Nucleus accumbens (tissue), 56 donors: Measurements from ENCODE around the gene GPANK1.

ENCODE experiments used
- DNase-seq, 56 donors: peaks; one replicate each; lab custom pipeline; 2025; lab: John Stamatoyannopoulos, UW

GPANK1 gene

DNA sequence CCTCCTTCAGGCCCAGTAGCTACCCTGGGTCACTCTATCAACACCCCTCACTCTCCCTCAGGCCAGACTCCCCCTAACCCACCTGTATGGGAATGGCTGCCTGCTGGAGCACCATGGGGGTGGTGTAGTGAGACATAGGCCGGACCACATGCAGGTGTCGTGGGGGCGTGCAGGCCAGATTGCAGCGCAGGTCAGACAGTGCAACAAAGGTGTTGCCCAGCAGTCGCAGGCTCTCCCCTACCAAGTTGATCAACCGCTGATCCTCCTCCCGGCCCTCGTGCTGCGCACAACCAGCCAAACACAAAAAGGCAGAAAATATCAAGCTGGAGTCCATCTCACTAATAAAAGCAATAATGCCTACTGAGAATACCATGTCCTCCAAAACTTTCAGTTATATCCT is 19.5 kb downstream of the GPANK1 start:
- DNase-seq, result no peak

DNA sequence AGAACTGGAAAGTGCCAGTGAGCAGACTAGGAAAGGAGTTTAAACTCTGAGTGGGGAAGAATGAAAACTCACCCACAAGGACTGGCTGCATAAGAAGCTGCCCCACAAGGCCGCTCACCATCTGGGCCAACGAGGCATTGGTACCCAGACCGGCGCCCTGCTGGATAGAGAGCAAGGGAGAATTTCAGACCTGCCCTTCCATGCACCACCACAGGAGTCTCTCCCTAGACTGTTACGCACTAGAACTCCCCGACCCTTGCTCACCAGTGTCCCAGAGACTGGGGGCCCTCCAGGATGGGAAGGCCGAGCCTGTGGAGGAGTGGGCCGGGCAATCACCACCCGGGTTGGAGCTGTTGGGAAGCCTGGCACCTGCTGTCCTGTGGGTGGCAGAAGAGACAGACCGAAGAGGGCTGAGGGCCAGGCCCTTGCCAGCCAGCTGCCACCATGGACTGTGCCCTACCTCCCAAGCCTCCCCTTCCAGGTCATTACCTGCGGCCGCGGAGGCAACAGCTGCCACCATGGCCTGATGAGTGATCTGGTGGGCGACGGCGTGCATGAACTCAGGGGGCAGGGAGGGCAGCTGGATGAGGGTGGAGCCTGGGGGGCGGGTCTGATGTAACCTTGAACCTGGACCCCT is 20.9 kb downstream of the GPANK1 start:
- DNase-seq, result no peak

DNA sequence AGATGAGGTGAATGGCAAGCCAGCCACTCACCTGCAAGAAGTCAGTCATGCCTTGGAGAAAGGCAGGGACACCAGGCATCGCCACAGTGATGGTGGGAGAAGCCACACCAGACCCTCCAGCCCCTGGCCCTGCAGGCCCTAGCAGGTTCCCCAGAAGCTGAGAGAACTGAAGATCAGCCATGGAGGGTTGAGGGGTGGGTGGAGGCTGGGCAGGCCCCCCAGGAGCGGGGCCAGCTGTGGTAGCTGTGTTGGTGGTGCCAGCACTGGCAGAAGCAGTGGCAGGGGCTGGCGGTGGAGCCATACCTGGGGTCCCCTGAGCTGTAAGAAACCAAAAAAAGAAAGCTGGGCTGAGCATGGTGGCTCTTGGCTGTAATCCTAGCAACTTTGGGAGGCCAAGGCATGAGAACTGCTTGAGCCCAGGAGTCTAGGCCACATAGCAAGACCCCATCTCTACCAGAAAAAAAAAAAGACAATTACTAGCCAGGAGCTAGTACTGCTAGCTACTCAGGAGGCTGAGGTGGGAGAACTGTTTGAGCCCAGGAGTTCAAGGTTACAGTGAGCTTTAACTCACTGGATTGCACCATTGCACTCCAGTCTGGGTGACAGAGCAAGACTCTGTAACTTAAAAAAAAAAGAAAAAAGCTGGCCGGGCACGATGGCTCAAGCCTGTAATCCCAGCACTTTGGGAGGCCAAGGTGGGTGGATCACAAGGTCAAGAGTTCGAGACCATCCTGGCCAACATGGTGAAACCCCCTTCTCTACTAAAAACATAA is 21.8 kb downstream of the GPANK1 start:
- no peak for DNase-seq

DNA sequence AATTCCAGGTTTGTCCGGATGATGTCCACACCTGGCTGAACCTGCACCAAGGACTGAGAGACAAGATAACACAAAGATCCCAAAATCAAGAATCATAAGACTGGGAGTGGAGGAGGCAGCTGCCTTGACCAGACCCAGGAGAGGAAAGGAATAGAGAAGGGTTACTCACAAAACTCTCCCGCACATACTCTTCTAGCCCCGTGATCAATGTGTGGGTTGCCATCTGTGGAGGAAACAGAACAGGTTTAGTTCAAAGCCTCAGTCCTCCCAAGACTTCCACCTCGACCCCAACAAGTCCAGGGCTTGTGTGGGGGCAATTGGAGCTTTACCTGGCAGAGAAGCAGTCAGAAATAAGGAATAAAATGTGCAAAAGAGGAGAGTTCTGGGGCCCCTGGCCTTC is 23.4 kb downstream of the GPANK1 start:
- no peak for DNase-seq

DNA sequence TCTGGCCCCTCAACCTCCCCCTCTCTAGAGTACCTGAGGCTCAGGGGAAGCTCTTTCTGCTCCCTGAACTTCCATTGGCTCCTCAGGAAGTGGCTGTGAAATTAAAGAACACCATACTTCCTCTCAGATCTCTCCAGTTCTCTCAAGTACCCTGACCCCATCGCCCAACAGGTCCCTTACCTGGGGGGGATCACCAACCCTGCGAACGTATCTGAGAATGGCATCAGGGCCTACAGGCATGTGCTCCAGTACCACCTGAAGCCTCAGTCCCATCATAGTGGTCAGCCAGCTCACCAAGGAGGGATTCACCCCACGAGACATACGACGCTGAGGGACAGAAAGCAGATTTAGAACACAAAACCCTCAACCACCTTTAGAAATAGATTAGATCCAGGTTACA is 24.2 kb downstream of the GPANK1 start:
- no peak for DNase-seq

DNA sequence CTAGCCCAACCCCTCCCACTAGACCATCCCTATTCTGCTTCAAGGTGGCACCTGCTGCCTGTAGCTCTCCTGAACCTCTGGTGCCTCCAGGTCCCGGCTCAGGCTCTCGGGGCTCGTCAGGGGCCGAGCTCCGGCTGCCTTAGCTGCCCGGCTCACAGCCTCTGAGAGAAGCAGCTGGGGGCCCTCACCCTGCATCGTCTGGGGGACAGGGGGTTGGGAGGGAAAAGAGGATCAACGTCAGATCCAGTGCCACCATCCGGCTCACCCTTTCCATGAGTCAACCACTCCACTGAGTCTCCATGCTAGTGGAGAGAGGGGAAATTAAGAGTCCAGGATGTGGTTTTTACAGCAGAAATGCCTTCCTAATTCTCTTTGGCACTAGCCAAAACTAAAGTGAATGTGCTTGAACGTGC is 25.3 kb downstream of the GPANK1 start:
- DNase-seq, result no peak

DNA sequence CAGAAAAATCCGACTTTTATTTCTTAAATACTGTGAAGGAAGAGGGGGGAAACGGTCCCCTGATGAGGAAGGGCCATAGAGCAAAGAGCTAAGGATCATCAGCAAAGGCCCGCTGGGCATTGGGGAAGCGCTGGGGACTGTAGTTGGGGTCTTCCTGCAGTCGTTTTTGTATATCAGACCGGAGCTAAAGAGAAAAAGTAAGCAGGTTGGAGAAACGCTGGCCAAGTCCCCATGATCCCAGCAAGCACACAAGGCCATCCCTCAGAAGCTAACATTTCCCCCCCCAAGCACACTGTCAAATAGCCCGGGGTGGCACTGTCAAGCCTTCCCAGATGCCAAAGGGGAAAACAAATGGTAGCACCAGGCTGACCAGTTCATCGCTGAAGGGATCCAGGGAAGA is 25.8 kb downstream of the GPANK1 start:
- no peak for DNase-seq

DNA sequence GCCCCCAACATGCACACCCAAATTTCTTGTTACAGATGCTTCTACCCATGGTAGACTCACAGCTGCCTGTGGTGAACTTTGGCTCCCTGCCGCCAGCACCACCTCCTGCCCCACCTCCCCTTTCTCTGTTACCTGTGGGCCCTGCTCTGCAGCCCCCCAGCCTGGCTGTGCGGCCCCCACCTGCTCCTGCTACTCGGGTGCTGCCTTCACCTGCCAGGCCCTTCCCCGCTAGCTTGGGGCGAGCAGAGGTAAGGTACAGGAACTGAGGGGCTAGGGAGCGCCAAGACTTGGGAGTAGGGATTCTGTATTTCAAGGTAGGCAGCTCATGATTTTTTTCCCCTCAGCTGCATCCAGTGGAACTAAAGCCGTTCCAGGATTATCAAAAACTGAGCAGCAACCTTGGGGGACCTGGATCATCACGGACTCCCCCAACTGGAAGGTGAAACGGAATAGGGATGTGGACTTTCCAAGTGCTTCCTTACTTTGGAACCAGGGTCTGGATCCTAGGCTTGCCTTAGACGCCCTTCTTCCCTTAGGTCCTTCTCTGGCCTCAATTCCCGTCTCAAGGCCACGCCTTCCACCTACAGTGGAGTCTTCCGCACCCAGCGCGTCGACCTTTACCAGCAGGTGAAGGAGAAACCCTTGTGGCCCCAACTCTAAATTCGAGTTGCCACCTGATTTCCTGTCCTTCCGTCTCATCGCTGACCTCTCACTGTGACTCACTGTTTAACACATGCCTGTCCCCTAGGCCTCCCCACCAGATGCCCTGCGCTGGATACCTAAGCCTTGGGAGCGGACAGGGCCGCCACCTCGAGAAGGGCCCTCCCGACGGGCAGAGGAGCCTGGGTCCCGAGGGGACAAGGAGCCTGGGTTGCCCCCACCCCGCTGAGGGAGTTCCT is 27.9 kb downstream of the GPANK1 start:
- no peak for DNase-seq

DNA sequence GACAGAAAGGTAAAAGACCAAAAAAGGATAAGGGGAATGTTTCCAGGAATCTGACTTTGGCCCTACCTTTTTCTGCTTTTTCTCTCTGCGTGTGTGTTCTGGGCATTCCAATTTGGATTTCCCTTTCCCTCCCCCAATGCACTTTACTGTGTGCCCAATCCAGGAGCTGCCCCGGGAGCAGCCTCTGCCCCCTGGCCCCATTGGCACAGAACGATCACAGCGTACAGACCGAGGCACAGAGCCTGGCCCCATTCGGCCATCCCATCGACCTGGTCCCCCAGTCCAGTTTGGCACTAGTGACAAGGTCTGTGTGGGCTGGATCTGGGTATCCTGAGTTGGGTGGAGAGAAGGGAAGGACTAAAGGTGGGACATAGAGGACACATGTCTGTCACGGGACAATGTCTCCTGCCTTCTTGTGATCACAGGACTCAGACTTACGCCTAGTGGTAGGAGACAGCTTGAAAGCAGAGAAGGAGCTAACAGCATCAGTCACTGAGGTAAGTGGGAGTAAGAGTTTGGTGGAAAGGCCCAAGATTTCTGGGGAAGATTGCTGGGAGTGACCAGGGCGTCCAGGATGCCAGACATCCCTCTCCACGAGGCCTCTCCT is 29.7 kb downstream of the GPANK1 start:
- no peak for DNase-seq

DNA sequence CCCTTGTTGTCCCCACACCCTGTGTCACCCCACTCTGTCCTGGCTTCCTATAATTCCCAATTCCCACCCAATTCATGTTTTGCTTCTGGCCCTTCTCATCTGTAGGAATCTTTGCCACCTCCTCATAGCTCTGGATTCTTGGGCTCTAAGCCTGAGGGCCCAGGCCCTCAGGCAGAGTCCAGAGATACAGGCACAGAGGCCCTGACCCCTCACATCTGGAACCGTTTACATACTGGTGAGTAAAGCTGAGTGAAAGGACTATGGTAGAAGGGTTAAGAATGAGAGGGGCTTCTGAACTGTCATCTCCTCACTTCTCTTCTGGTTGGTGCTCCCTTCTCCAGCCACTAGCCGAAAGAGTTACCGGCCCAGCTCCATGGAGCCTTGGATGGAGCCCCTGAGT is 30.7 kb downstream of the GPANK1 start:
- no peak for DNase-seq

DNA sequence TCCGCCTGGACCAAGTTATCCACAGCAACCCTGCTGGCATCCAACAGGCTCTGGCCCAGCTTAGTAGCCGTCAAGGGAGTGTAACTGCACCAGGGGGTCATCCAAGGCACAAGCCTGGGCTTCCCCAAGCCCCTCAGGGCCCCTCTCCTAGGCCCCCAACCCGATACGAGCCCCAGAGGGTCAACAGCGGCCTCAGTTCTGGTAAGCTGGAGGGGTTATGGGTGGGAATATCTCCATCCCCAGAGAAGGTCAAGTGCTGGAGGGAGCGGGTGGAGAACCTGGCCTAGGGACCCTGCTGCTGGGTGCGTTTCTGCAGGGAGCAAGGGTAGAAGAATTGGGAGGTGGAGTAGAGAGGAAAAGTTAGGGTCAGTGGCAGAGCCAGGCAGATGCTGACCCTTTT is 31.4 kb downstream of the GPANK1 start:
- DNase-seq, result no peak

DNA sequence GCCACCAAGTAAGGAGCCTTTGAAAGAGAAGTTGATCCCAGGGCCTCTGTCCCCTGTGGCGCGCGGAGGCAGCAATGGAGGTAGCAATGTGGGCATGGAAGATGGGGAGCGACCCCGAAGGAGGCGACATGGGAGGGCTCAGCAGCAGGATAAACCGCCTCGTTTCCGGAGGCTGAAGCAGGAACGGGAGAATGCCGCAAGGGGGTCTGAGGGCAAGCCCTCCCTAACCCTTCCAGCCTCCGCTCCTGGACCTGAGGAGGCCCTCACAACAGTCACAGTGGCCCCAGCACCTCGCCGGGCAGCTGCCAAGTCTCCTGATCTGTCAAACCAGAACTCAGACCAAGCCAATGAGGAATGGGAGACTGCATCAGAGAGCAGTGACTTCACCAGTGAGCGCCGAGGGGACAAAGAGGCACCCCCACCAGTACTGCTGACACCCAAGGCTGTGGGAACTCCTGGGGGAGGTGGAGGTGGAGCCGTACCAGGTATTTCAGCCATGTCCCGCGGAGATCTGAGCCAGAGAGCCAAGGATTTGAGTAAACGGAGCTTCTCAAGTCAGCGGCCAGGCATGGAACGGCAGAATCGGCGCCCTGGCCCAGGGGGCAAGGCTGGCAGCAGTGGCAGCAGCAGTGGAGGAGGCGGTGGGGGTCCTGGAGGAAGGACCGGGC is 32.4 kb downstream of the GPANK1 start:
- DNase-seq, result no peak

DNA sequence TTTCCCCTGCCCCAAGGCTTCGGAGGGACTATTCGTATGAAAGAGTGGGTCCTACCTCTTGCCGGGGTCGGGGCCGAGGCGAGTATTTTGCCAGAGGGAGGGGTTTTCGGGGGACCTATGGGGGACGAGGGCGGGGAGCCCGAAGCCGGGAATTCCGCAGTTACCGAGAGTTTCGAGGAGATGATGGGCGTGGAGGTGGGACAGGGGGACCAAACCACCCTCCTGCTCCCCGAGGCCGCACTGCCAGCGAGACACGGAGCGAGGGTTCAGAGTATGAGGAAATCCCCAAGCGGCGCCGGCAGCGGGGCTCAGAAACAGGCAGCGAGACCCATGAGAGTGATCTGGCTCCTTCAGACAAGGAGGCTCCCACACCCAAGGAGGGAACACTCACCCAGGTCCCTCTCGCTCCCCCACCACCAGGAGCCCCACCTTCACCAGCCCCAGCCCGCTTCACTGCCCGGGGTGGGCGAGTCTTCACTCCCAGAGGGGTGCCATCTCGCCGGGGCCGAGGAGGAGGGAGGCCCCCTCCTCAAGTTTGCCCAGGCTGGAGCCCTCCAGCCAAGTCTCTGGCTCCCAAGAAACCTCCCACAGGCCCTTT is 33.0 kb downstream of the GPANK1 start:
- DNase-seq, result no peak

DNA sequence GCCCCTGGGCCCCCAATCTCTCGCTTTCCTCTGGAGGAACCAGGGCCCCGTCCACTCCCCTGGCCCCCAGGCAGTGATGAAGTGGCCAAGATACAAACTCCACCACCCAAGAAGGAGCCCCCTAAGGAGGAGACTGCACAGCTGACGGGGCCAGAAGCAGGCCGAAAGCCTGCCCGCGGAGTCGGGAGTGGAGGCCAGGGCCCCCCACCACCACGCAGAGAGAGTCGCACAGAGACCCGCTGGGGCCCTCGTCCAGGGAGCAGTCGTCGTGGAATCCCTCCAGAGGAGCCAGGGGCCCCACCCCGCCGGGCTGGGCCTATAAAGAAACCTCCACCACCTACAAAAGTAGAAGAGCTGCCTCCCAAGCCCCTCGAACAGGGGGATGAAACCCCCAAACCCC is 33.6 kb downstream of the GPANK1 start:
- DNase-seq, result no peak

DNA sequence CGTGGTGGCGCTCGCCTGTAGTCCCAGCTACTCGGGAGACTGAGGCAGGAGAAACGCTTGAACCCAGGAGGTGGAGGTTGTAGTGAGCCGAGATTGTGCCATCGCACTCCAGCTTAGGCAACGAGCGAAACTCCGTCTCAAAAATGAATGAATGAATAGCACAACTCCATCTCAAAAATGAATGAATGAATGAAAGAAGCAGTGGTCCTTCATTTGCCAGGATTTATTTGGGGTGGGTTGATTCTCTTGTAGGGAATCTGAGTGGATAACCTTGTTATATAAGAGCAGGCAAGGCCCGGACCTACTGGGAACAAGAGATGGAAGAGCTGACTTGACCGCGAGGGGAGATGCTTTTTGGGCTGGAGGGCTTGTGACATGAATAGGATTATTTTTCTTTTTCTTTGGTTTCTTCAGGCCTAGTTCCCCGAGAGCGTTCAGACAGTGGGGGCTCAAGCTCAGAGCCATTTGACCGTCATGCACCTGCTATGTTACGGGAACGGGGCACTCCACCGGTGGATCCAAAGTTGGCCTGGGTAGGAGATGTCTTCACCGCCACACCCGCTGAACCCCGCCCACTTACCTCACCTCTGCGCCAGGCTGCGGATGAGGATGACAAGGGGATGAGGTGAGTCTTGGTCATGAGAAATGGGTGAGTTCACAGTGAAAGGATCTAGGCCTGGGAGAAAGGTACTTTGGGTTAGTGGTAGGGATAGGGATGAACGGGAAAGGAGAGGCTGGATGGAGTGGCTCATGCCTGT is 34.4 kb downstream of the GPANK1 start:
- no peak for DNase-seq

DNA sequence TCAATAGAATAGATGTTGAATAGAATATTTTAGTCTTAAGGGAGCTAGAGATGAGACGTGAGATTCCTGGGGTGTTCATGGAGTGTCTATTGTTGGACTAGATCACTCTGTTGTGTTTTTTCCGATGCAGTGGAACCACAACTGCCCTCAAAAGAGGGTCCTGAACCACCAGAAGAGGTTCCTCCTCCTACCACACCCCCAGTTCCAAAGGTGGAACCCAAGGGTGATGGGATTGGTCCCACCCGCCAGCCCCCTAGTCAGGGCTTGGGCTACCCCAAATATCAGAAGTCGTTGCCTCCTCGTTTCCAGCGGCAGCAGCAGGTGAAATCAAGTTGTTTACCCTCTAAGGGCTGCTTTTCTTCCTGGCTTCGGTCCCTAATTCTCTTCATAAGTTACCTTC is 35.8 kb downstream of the GPANK1 start:
- DNase-seq, result no peak

DNA sequence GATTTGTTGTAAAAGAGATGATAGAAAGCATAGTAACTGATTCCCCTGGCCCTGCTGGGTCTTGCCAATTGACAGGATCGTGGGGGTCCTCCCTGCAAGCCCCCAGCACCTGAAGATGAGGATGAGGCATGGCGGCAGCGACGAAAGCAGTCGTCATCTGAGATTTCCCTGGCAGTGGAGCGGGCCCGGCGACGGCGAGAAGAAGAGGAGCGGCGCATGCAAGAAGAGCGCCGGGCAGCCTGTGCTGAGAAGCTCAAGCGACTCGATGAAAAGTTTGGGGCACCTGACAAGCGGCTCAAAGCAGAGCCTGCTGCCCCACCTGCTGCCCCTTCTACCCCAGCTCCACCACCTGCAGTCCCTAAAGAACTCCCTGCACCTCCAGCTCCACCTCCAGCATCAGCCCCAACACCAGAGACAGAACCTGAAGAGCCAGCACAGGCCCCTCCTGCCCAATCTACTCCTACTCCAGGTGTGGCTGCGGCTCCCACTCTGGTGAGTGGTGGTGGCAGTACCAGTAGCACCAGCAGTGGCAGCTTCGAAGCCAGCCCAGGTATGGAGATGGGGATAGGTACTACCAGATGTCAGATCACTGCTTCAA is 37.0 kb downstream of the GPANK1 start:
- DNase-seq, result no peak

DNA sequence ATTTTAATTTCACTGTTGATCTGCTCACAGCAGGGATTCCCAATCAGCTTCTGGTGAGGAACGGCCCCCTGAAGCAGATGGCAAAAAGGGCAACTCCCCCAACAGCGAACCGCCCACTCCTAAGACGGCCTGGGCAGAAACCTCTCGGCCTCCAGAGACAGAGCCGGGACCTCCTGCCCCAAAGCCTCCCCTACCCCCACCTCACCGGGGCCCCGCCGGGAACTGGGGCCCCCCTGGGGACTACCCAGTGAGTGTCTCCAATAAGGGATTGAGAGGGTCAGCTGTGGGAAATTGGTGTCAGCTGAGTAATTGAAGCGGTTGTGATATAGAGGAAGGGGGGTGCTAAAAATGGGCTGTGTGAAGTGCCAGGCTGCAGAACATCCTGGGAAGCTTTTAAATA is 37.8 kb downstream of the GPANK1 start:
- no peak for DNase-seq

DNA sequence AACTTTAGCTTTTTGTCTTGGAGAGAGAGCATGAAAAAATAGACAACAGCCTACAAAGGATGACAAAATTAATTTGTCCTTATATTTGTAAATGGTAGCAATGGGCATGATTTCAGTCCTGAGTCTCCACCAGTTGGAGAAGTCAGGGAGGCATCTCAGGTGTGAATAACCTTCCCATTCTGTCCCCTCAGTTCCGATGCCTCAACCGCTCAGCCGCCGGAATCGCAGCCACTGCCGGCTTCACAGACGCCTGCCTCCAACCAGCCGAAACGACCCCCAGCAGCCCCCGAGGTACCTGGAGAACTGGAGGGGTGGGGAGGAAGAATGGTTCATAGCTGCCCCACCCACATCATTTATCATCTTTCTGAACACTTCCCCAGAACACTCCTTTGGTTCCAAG is 40.7 kb downstream of the GPANK1 start:
- DNase-seq, result no peak
